Measurements from ENCODE around the gene LYZL4. TPM values are rescaled to one million over a fixed set of nuclear protein-coding genes. Genes with fewer than 3 reads are reported as not detected.
A peak's percentile ranks its signal among the peaks of the same experiment; 100 is the strongest.

LYZL4 gene
- total RNA-seq, 1 donor from 2014 or later: not detected

DNA sequence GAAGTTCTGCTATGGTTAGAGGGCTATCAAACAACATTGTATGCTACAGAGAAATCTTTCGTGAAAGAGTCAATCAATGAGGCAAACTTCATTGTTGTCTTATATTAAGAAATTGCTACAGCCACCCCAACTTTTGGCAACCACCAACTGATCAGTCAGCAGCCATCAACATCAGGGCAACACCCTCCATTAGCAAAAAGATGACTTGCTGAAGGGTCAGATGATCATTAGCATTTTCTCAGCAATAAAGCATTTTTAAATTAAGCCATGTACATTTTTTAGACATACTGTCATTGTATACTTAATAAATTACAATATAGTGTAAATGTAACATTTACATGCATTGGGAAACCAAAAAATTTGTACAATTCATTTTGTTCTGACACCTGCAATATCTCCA is 53.1 kb downstream of the LYZL4 start:
- peaks cover 46% of the 10 kb centered on the region for H3K27me3 Mint-ChIP-seq (ENCODE audit: low read depth)
- H3K27ac Mint-ChIP-seq (ENCODE audit: unreplicated experiment): no peak overlapping the region
- no peaks in the 10 kb centered on the region for H3K36me3 Mint-ChIP-seq (ENCODE audit: low read depth)
- TF ChIP-seq, protein P1, sequence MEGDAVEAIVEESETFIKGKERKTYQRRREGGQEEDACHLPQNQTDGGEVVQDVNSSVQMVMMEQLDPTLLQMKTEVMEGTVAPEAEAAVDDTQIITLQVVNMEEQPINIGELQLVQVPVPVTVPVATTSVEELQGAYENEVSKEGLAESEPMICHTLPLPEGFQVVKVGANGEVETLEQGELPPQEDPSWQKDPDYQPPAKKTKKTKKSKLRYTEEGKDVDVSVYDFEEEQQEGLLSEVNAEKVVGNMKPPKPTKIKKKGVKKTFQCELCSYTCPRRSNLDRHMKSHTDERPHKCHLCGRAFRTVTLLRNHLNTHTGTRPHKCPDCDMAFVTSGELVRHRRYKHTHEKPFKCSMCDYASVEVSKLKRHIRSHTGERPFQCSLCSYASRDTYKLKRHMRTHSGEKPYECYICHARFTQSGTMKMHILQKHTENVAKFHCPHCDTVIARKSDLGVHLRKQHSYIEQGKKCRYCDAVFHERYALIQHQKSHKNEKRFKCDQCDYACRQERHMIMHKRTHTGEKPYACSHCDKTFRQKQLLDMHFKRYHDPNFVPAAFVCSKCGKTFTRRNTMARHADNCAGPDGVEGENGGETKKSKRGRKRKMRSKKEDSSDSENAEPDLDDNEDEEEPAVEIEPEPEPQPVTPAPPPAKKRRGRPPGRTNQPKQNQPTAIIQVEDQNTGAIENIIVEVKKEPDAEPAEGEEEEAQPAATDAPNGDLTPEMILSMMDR (IDR thresholded peaks at IDR 0.05): no peak
- no peak overlapping the region for H3K4me3 Mint-ChIP-seq (ENCODE audit: unreplicated experiment)
- DNase-seq (ENCODE audit: low spot score): no peak
- no peaks in the 10 kb centered on the region for H3K4me1 Mint-ChIP-seq (ENCODE audit: low read depth)
- peaks cover 6% of the 10 kb centered on the region for H3K9me3 Mint-ChIP-seq (ENCODE audit: low read depth)

DNA sequence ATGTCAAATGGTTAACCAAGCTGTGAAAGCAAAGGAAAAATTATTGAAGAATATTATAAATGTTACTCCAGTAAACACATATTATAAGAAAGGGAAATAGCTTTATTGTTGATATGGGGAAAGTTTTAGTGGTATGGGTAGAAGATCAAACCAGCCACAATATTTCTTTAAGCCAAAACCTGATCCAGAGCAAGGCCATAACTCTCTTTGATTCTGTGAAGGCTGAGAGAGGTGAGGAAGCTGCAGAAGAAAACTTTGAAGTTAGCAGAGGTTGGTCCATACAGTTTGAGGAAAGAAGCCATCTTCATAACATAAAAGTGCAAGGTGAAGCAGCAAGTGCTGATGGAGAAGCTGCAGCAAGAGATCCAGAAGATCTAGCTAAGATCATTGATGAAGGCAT is 54.8 kb downstream of the LYZL4 start:
- Mint-ChIP-seq H3K4me3 (ENCODE audit: unreplicated experiment) (no peak overlapping the region), H3K36me3 (ENCODE audit: low read depth) (peaks cover 2% of the 10 kb centered on the region), H3K27ac (ENCODE audit: unreplicated experiment) (no peak overlapping the region), H3K4me1 (ENCODE audit: low read depth) (peaks cover 9% of the 10 kb centered on the region), H3K9me3 (ENCODE audit: low read depth) (peaks cover 9% of the 10 kb centered on the region), H3K27me3 (ENCODE audit: low read depth) (peaks cover 43% of the 10 kb centered on the region)
- DNase-seq (ENCODE audit: low spot score): no peak
- TF ChIP-seq, protein P1 (IDR thresholded peaks at IDR 0.05): no peak

DNA sequence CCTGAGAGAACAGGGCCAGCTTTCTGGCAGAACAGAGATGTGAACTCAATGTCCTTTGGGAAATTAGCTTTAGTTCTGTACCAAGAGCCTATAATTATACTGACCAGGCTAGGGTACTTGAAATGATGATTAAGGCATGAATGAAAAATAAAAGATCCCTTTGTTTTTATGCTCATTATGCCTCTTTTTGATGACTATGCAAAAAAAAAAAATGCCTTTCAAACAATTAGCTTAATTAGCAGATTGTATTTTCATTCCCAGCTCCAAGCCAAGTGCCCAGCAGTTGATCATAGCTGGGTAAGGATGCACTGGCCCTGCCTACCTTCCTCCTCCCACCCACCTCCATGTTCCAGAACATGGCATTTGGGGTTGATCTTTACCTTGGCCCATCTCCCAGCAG is 56.8 kb downstream of the LYZL4 start:
- DNase-seq (ENCODE audit: low spot score): no peak
- H3K27me3 Mint-ChIP-seq (ENCODE audit: low read depth): peaks cover 36% of the 10 kb centered on the region
- TF ChIP-seq, protein P1 (IDR thresholded peaks at IDR 0.05): no peak
- H3K9me3 Mint-ChIP-seq (ENCODE audit: low read depth): peaks cover 9% of the 10 kb centered on the region
- H3K36me3 Mint-ChIP-seq (ENCODE audit: low read depth): peaks cover 2% of the 10 kb centered on the region
- H3K27ac Mint-ChIP-seq (ENCODE audit: unreplicated experiment): no peak overlapping the region
- H3K4me1 Mint-ChIP-seq (ENCODE audit: low read depth): peaks cover 9% of the 10 kb centered on the region
- H3K4me3 Mint-ChIP-seq (ENCODE audit: unreplicated experiment): no peak overlapping the region

DNA sequence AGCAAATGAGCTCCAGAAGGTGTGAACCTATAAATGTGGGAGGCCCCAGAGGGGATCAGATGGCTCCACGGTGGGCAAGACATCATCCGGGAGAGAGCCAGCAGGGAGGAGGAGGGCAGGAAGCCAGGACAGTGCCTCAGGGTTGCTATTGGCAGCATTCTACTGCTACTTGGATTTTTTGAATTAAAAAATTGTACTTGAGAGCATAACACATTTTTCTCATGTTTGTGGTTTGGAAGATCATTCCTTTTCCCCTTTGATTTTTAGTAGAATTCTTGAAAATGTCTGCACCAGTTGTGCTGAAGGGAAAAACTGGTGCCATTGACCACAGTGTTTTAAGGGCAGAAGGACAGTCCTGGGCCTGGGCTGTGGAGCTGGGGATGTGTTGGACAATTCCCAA is 59.2 kb downstream of the LYZL4 start:
- TF ChIP-seq, protein P1 (IDR thresholded peaks at IDR 0.05): no peak

DNA sequence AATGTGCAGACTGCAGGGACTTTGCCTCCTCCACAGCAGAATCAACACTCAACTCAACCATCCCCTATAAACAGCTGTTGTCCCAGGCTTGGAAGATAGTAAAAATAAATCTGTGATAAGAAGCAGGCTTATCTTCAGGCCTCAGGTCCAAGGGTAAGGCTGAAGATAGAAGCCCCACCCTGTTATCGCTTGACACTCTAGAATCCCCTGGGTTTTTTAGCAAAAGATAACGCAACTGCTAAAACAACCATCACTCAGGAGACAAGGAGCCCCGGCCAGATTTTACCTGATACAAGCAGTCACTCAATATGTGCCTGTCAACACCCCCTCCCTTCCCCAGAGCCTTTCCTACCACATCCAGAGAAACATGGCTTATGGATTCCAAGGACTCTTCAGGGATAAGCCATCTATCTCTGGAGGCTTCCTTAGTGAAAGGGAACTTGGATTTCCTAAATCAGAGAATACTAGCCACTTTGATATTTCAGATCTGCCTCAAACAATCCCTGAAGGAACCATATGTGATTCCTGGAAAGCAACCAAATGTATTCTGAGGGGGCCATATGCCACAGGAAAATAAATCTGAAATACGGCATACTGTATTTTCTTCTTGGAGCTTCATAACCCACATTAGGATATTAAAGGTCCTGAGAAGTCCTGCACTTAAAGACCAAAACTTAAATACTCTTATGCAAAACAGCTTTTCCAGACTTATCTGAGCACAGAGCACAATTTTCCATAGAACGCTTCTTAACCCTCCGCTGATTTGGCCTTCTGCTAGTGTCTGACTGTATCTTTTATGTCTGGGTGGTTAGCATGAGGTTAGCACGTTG is 60.4 kb downstream of the LYZL4 start:
- TF ChIP-seq, protein P1 (IDR thresholded peaks at IDR 0.05): no peak
- H3K27ac Mint-ChIP-seq (ENCODE audit: unreplicated experiment): no peak overlapping the region
- H3K36me3 Mint-ChIP-seq (ENCODE audit: low read depth): peaks cover 2% of the 10 kb centered on the region
- H3K4me3 Mint-ChIP-seq (ENCODE audit: unreplicated experiment): no peak overlapping the region
- H3K9me3 Mint-ChIP-seq (ENCODE audit: low read depth): peaks cover 3% of the 10 kb centered on the region
- H3K4me1 Mint-ChIP-seq (ENCODE audit: low read depth): peaks cover 9% of the 10 kb centered on the region
- DNase-seq (ENCODE audit: low spot score): no peak
- H3K27me3 Mint-ChIP-seq (ENCODE audit: low read depth): peaks cover 29% of the 10 kb centered on the region

More for the DNA sequence above, 59.2 kb downstream of the LYZL4 start:
- peaks cover 30% of the 10 kb centered on the region for H3K27me3 Mint-ChIP-seq (ENCODE audit: low read depth)
- no peak overlapping the region for H3K4me3 Mint-ChIP-seq (ENCODE audit: unreplicated experiment)
- peak overlapping the region; percentile 84 for H3K27ac Mint-ChIP-seq (ENCODE audit: unreplicated experiment)
- H3K9me3 Mint-ChIP-seq (ENCODE audit: low read depth): peaks cover 9% of the 10 kb centered on the region
- peaks cover 2% of the 10 kb centered on the region for H3K36me3 Mint-ChIP-seq (ENCODE audit: low read depth)
- peaks cover 9% of the 10 kb centered on the region for H3K4me1 Mint-ChIP-seq (ENCODE audit: low read depth)
- no peak for DNase-seq (ENCODE audit: low spot score)

All from chondrocyte (in vitro differentiated cells).